ENCODE results near the gene LRBA. TPM values are rescaled to one million over a fixed set of nuclear protein-coding genes. Genes with fewer than 3 reads are reported as not detected.

Gene LRBA
- polyA plus RNA-seq, 1 of the 3 experiments (the other 2 are of a cell fraction) = 11.4 TPM

- POLR2A ChIA-PET = no interaction called here
- Histone ChIP-seq H2AFZ (ENCODE audit: low read depth) (no peak overlapping the region), H3K27ac (ENCODE audit: low read depth in 2 of 2, low read length in 1 of 2) (no peak overlapping the region), H3K36me3 (replicated peaks in 1 of 2; ENCODE audit: control insufficient read depth in 1 of 2, insufficient read depth in 2 of 2, low read length in 1 of 2) (peaks cover 2 to 11% of the 10 kb centered on the region in 2 experiments), H3K27me3 (ENCODE audit: insufficient read depth) (no peaks in the 10 kb centered on the region), H3K9me3 (peaks cover 2% of the 10 kb centered on the region; the same call in 1 of the 2 replicates), H3K9ac (no peak overlapping the region), H3K4me1 (ENCODE audit: control insufficient read depth in 1 of 2, insufficient read depth in 2 of 2, low read depth in 1 of 2, low read length in 1 of 2) (no peaks in the 10 kb centered on the region; a peak in 1 of 4 replicates), H3K79me2 (ENCODE audit: insufficient read depth) (no peaks in the 10 kb centered on the region), H4K20me1 (ENCODE audit: insufficient read depth) (no peaks in the 10 kb centered on the region), H3K4me3 (ENCODE audit: low read depth in 2 of 2, low read length in 1 of 2) (no peak overlapping the region), H3F3A (replicated peaks; ENCODE audit: insufficient read depth) (peaks cover 3% of the 10 kb centered on the region), H3K9me2 (no peaks in the 10 kb centered on the region), H3K4me2 (no peak overlapping the region)
- WGBS (ENCODE audit: low lambda C conversion rate) = 3% methylated on average over 1 of the region's 1 CpG
- TF ChIP-seq EZH2phosphoT487 (IDR thresholded peaks at IDR 0.05; ENCODE audit: borderline replicate concordance, low read depth) = no peak
- DNase-seq = no peak
- CTCF ChIA-PET = interaction anchor here (0.9 to 1.8 kb wide), 2 partner anchors 12 to 21 kb away, joined by 3 to 6 read pairs; no protein-coding TSS in a partner anchor
Observed at GRCh38 chr4:150888217-150888616, 126.9 kb downstream of the LRBA start.

- no peaks in the 10 kb centered on the region for H3K9me2 ChIP-seq
- no peak for DNase-seq
- no peaks in the 10 kb centered on the region for H4K20me1 ChIP-seq (ENCODE audit: insufficient read depth)
- H3F3A ChIP-seq (replicated peaks; ENCODE audit: insufficient read depth) = peaks cover 3% of the 10 kb centered on the region
- TF ChIP-seq POLR2AphosphoS5 (IDR thresholded peaks at IDR 0.05; ENCODE audit: low read depth, low read length) (no peak), RAD21 (IDR thresholded peaks at IDR 0.05; ENCODE audit: low read length) (no peak), MXI1 (IDR thresholded peaks at IDR 0.05; ENCODE audit: low read depth, low read length) (no peak), YY1 (IDR thresholded peaks at IDR 0.05; ENCODE audit: low read depth) (no peak), FOSL2 (IDR thresholded peaks at IDR 0.05; ENCODE audit: borderline replicate concordance, low read depth) (no peak), CHD2 (IDR thresholded peaks at IDR 0.05; ENCODE audit: low read length, partially characterized antibody) (no peak), FOXM1 (IDR thresholded peaks at IDR 0.05; ENCODE audit: low read depth) (no peak), PBX3 (IDR thresholded peaks at IDR 0.05) (no peak), RCOR1 (IDR thresholded peaks at IDR 0.05; ENCODE audit: low read length) (no peak), MEF2A (IDR thresholded peaks at IDR 0.05; ENCODE audit: borderline replicate concordance, low read depth) (no peak), SIN3A (IDR thresholded peaks at IDR 0.05; ENCODE audit: borderline replicate concordance, low read depth, low read length) (no peak), MAX (IDR thresholded peaks at IDR 0.05; ENCODE audit: low read depth) (no peak), TAF1 (IDR thresholded peaks at IDR 0.05; ENCODE audit: borderline replicate concordance, low read depth, low read length) (no peak), GATA2 (CRISPR knock-in tag; IDR thresholded peaks at IDR 0.05) (no peak), JUND (IDR thresholded peaks at IDR 0.05) (no peak)
- TF ChIP-seq, protein P1, sequence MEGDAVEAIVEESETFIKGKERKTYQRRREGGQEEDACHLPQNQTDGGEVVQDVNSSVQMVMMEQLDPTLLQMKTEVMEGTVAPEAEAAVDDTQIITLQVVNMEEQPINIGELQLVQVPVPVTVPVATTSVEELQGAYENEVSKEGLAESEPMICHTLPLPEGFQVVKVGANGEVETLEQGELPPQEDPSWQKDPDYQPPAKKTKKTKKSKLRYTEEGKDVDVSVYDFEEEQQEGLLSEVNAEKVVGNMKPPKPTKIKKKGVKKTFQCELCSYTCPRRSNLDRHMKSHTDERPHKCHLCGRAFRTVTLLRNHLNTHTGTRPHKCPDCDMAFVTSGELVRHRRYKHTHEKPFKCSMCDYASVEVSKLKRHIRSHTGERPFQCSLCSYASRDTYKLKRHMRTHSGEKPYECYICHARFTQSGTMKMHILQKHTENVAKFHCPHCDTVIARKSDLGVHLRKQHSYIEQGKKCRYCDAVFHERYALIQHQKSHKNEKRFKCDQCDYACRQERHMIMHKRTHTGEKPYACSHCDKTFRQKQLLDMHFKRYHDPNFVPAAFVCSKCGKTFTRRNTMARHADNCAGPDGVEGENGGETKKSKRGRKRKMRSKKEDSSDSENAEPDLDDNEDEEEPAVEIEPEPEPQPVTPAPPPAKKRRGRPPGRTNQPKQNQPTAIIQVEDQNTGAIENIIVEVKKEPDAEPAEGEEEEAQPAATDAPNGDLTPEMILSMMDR (IDR thresholded peaks at IDR 0.05) = no peak
- no peaks in the 10 kb centered on the region; a peak in 1 of 4 replicates for H3K4me1 ChIP-seq (ENCODE audit: control insufficient read depth in 1 of 2, insufficient read depth in 2 of 2, low read depth in 1 of 2, low read length in 1 of 2)
- WGBS (ENCODE audit: low lambda C conversion rate) = 89% methylated on average over 1 of the region's 1 CpG
- CTCF ChIA-PET = no interaction called here
- H2AFZ ChIP-seq (ENCODE audit: low read depth) = no peak overlapping the region
- no peak overlapping the region for H3K4me3 ChIP-seq (ENCODE audit: low read depth in 2 of 2, low read length in 1 of 2)
- no peak overlapping the region for H3K4me2 ChIP-seq
- no peak overlapping the region for H3K9ac ChIP-seq
- H3K27ac ChIP-seq (ENCODE audit: low read depth in 2 of 2, low read length in 1 of 2) = no peak overlapping the region
- peaks cover 0 to 4% of the 10 kb centered on the region in 2 experiments for H3K36me3 ChIP-seq (replicated peaks in 1 of 2; ENCODE audit: control insufficient read depth in 1 of 2, insufficient read depth in 2 of 2, low read length in 1 of 2)
- H3K79me2 ChIP-seq (ENCODE audit: insufficient read depth) = no peaks in the 10 kb centered on the region
- no peaks in the 10 kb centered on the region for H3K27me3 ChIP-seq (ENCODE audit: insufficient read depth)
- peaks cover 2% of the 10 kb centered on the region; the same call in 1 of the 2 replicates for H3K9me3 ChIP-seq
- POLR2A ChIA-PET = no interaction called here
Observed at GRCh38 chr4:150886597-150886996, 128.5 kb downstream of the LRBA start.

Measured in SK-N-SH (cell line).